Uterus (tissue), 4 donors: ENCODE results near the gene PDK1. TPM values are rescaled to one million over a fixed set of nuclear protein-coding genes. Genes with fewer than 3 reads are reported as not detected.

Experiments
- DNase-seq, 2 donors: peaks; one replicate each; pipeline ENCODE4 v3.0.0-alpha.2; 2019 to 2020
- H3K27ac ChIP-seq, 2 donors: fragments of 200-600 bp; sonication (generic); 1 replicate in 1 of 2; 2 replicates in 1 of 2; pipeline ENCODE4 v1.5.1; 2016 to 2018
- H3K27me3 ChIP-seq, 2 donors: fragments of 200-600 bp; sonication (generic); one replicate each; pipeline ENCODE4 v1.5.1; 2018 to 2019; ENCODE audit warnings: control low read depth in 1 of 2
- H3K36me3 ChIP-seq, 2 donors: fragments of 200-600 bp; sonication (generic); one replicate each; pipeline ENCODE4 v1.5.1; 2019; ENCODE audit warnings: control low read depth in 1 of 2
- H3K4me1 ChIP-seq, 2 donors: fragments of 200-600 bp; sonication (generic); one replicate each; pipeline ENCODE4 v1.5.1; 2018 to 2019; ENCODE audit warnings: control low read depth in 1 of 2
- H3K4me3 ChIP-seq, 2 donors: fragments of 200-600 bp; sonication (generic); 1 replicate in 1 of 2; 2 replicates in 1 of 2; pipeline ENCODE4 v1.5.1; 2018 to 2019; ENCODE audit warnings: mild to moderate bottlenecking in 1 of 2
- H3K9me3 ChIP-seq, 2 donors: fragments of 200-600 bp; sonication (generic); one replicate each; pipeline ENCODE4 v1.5.1; 2019; ENCODE audit warnings: control low read depth in 1 of 2
- POLR2A ChIP-seq, 2 donors: fragments of 450-650 bp; IDR thresholded peaks; one replicate each; pipeline ENCODE4 v1.6.1; 2016; ENCODE audit warnings: antibody characterized with exemption in 2 of 2, mild to moderate bottlenecking in 1 of 2, moderate library complexity in 1 of 2
- intact Hi-C: fragments of 100-400 bp; cut with DNase I; formaldehyde crosslinking; loops from one replicate; pipeline ENCODE4 v1.15.1; 2023; ENCODE audit warnings: low total_unique reads
- total RNA-seq, 4 donors: library from RNA; depleted of rRNA in 3 of 4; stranded (reverse); fragments of >200 nt in 3 of 4; gene quantifications; one replicate each; pipeline versions ENCODE4 v1.1.0 to v1.2.4, GENCODE V29; 2014 to 2023
- TF ChIP-seq, protein P1 (sequence below), 4 experiments: fragments of 200-600 bp in 2 of 4; fragments of 450-650 bp in 2 of 4; sonication (generic) in 2 of 4; IDR thresholded peaks; one replicate each; pipeline ENCODE4 v1.5.1; 2016 to 2019; ENCODE audit warnings: antibody characterized with exemption in 4 of 4, mild to moderate bottlenecking in 2 of 4, moderate library complexity in 1 of 4
- donor health status: DM: yes; HTN: yes; CAD: no.

The PDK1 gene
- total RNA-seq, 4 donors from 2014 or later, result 1.5 to 42.4 (median 20.1) TPM

DNA sequence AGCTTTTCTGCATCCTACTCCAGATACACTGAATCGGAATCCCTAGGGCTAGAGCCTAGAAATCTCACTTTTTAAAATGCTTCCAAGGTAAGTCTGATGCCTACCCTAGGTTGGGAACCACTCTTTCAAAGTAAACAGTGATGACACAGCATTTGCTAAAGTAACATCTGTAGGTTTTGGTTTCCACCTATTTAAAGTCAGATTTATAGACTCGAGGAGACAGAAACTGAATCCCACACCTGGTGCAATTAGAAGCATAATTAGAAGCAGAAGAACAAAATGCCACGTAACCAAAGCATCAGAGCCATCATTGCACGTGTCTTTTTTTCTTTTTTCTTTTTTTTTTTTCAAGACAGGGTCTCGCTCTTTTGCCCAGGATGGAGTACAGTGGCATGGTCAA is 40.9 kb downstream of the PDK1 start:
- Histone ChIP-seq H3K36me3 (no peaks in the 10 kb centered on the region), H3K4me3 (no peak overlapping the region), H3K4me1 (no peaks in the 10 kb centered on the region), H3K27ac (no peak overlapping the region), H3K27me3 (no peaks in the 10 kb centered on the region), H3K9me3 (no peaks in the 10 kb centered on the region)
- DNase-seq, result no peak
- intact Hi-C loops, result loop anchor here (10.0 kb wide), 1 partner anchor 118 kb away; no protein-coding TSS in a partner anchor
- TF ChIP-seq, protein P1, sequence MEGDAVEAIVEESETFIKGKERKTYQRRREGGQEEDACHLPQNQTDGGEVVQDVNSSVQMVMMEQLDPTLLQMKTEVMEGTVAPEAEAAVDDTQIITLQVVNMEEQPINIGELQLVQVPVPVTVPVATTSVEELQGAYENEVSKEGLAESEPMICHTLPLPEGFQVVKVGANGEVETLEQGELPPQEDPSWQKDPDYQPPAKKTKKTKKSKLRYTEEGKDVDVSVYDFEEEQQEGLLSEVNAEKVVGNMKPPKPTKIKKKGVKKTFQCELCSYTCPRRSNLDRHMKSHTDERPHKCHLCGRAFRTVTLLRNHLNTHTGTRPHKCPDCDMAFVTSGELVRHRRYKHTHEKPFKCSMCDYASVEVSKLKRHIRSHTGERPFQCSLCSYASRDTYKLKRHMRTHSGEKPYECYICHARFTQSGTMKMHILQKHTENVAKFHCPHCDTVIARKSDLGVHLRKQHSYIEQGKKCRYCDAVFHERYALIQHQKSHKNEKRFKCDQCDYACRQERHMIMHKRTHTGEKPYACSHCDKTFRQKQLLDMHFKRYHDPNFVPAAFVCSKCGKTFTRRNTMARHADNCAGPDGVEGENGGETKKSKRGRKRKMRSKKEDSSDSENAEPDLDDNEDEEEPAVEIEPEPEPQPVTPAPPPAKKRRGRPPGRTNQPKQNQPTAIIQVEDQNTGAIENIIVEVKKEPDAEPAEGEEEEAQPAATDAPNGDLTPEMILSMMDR (IDR thresholded peaks at IDR 0.05), result no peak
- no peak for TF ChIP-seq POLR2A (IDR thresholded peaks at IDR 0.05)

- intact Hi-C loops, result loop anchor here (10.0 kb wide), 1 partner anchor 117 kb away; no protein-coding TSS in a partner anchor
- Histone ChIP-seq H3K27me3 (no peaks in the 10 kb centered on the region), H3K27ac (no peak overlapping the region), H3K4me1 (no peaks in the 10 kb centered on the region), H3K36me3 (no peaks in the 10 kb centered on the region), H3K4me3 (no peak overlapping the region), H3K9me3 (no peaks in the 10 kb centered on the region)
- TF ChIP-seq, protein P1 (IDR thresholded peaks at IDR 0.05), result no peak
- no peak for TF ChIP-seq POLR2A (IDR thresholded peaks at IDR 0.05)
- no peak for DNase-seq
These were observed 41.4 kb downstream of the PDK1 start for GRCh38 chr2:172597176-172597842.

DNA sequence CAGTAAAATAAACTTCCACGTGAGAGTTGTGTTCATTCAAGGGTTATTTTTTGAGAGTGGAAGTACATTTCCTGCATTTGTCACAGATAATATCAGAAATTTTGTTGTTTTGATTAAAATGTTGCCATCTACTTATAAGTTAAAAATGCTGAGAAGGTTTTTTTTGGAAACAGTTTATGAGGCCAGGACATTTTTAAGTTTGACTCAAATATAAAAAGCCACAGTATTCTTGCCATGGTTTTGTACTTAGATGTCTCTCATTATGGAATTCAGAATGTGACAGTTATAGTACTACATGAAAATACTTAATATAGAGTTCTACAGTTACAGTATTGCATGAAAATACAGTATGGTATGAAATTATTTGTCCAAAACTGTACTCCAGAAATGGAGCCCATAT is 44.1 kb downstream of the PDK1 start:
- H3K27me3 ChIP-seq, result no peaks in the 10 kb centered on the region
- H3K9me3 ChIP-seq, result no peaks in the 10 kb centered on the region
- DNase-seq, result no peak
- H3K36me3 ChIP-seq, result no peaks in the 10 kb centered on the region
- TF ChIP-seq, protein P1 (IDR thresholded peaks at IDR 0.05), result no peak
- TF ChIP-seq POLR2A (IDR thresholded peaks at IDR 0.05), result no peak
- no peaks in the 10 kb centered on the region for H3K4me1 ChIP-seq
- H3K4me3 ChIP-seq, result no peak overlapping the region
- intact Hi-C loops, result loop anchor here (10.0 kb wide), 1 partner anchor 115 kb away; no protein-coding TSS in a partner anchor
- H3K27ac ChIP-seq, result no peak overlapping the region

GRCh38 chr2:172600557-172601008 is 44.7 kb downstream of the PDK1 start:
- no peaks in the 10 kb centered on the region for H3K36me3 ChIP-seq
- no peaks in the 10 kb centered on the region for H3K4me1 ChIP-seq
- no peaks in the 10 kb centered on the region for H3K9me3 ChIP-seq
- no peaks in the 10 kb centered on the region for H3K27me3 ChIP-seq
- TF ChIP-seq, protein P1 (IDR thresholded peaks at IDR 0.05), result no peak
- no peak for TF ChIP-seq POLR2A (IDR thresholded peaks at IDR 0.05)
- H3K4me3 ChIP-seq, result no peak overlapping the region
- no peak for DNase-seq
- no peak overlapping the region for H3K27ac ChIP-seq
- intact Hi-C loops, result no loop called here

GRCh38 chr2:172606285-172606684 is 50.4 kb downstream of the PDK1 start:
- no peaks in the 10 kb centered on the region for H3K36me3 ChIP-seq
- intact Hi-C loops, result no loop called here
- H3K9me3 ChIP-seq, result no peaks in the 10 kb centered on the region
- no peaks in the 10 kb centered on the region for H3K27me3 ChIP-seq
- no peak for DNase-seq
- no peaks in the 10 kb centered on the region for H3K4me1 ChIP-seq
- TF ChIP-seq POLR2A (IDR thresholded peaks at IDR 0.05), result no peak
- TF ChIP-seq, protein P1 (IDR thresholded peaks at IDR 0.05), result no peak
- no peak overlapping the region for H3K4me3 ChIP-seq
- no peak overlapping the region for H3K27ac ChIP-seq
